GM23248 (cell line): Measurements from ENCODE around the gene CREB5. TPM values are rescaled to one million over a fixed set of nuclear protein-coding genes. Genes with fewer than 3 reads are reported as not detected.

Source experiments
- DNase-seq: peaks from one replicate; pipeline ENCODE4 v3.0.0-alpha.2; 2015
- H2AFZ ChIP-seq: fragments of 200-600 bp; sonication (generic); 2 replicates; pipeline ENCODE4 v1.6.1; 2016; ENCODE audit warnings: antibody characterized with exemption
- H3F3A ChIP-seq: fragments of 200-600 bp; sonication (generic); 2 replicates; pipeline ENCODE4 v1.6.1; 2016; ENCODE audit warnings: mild to moderate bottlenecking, antibody characterized with exemption, mixed run types; ENCODE audit not compliant: insufficient read depth
- H3K27ac ChIP-seq: fragments of 200-600 bp; sonication (generic); 2 replicates; pipeline ENCODE4 v1.5.1; 2016; ENCODE audit warnings: mild to moderate bottlenecking
- H3K27me3 ChIP-seq: fragments of 200-600 bp; sonication (generic); replicated peaks from 2 replicates; pipeline ENCODE4 v1.6.1; 2016; ENCODE audit warnings: mild to moderate bottlenecking; ENCODE audit not compliant: insufficient read depth
- H3K36me3 ChIP-seq: fragments of 200-600 bp; sonication (generic); 2 replicates; pipeline ENCODE4 v1.6.1; 2016; ENCODE audit warnings: low read depth, mild to moderate bottlenecking
- H3K4me1 ChIP-seq: fragments of 200-600 bp; sonication (generic); 2 replicates; pipeline ENCODE4 v1.6.1; 2016; ENCODE audit warnings: mild to moderate bottlenecking; ENCODE audit not compliant: insufficient read depth
- H3K4me2 ChIP-seq: fragments of 200-600 bp; sonication (generic); one replicate; pipeline ENCODE4 v1.6.1; 2016; ENCODE audit warnings: mild to moderate bottlenecking; ENCODE audit not compliant: unreplicated experiment
- H3K4me3 ChIP-seq: fragments of 200-600 bp; sonication (generic); 2 replicates; pipeline ENCODE4 v1.5.1; 2016; ENCODE audit warnings: mild to moderate bottlenecking
- H3K79me2 ChIP-seq: fragments of 200-600 bp; sonication (generic); 2 replicates; pipeline ENCODE4 v1.6.1; 2016; ENCODE audit warnings: mild to moderate bottlenecking; ENCODE audit not compliant: insufficient read depth
- H3K9ac ChIP-seq: fragments of 200-600 bp; sonication (generic); 2 replicates; pipeline ENCODE4 v1.6.1; 2016; ENCODE audit warnings: mild to moderate bottlenecking
- H3K9me2 ChIP-seq: fragments of 200-600 bp; sonication (generic); 2 replicates; pipeline ENCODE4 v1.6.1; 2016; ENCODE audit warnings: mixed run types, mild to moderate bottlenecking, moderate library complexity; ENCODE audit not compliant: insufficient read depth
- H3K9me3 ChIP-seq: fragments of 200-600 bp; sonication (generic); one replicate; pipeline ENCODE4 v1.6.1; 2017; ENCODE audit warnings: low read depth
- H4K20me1 ChIP-seq: fragments of 200-600 bp; sonication (generic); 2 replicates; pipeline ENCODE4 v1.6.0; 2016; ENCODE audit not compliant: insufficient read depth
- EZH2 ChIP-seq: fragments of 200-600 bp; sonication (generic); IDR thresholded peaks from 2 replicates; pipeline ENCODE4 v1.6.1; 2018; ENCODE audit warnings: antibody characterized with exemption, mild to moderate bottlenecking; ENCODE audit not compliant: insufficient read depth, poor library complexity, severe bottlenecking
- EZH2phosphoT487 ChIP-seq: fragments of 200-600 bp; sonication (generic); IDR thresholded peaks from 2 replicates; pipeline ENCODE4 v1.6.1; 2018; ENCODE audit warnings: antibody characterized with exemption, moderate library complexity, mild to moderate bottlenecking, low read depth; ENCODE audit not compliant: insufficient read depth
- WGBS, 2 experiments: methylation state at CpG; one replicate each; pipeline ENCODE4 v1.1.6; 2015 to 2017; ENCODE audit warnings: low lambda C conversion rate in 2 of 2, low coverage in 1 of 2; ENCODE audit errors: missing lambda C conversion rate in 2 of 2; 5-methylcytosine and 5-hydroxymethylcytosine counted together
- in situ Hi-C: fragments of 300-500 bp; cut with MboI; formaldehyde crosslinking; loops from 2 replicates; pipeline ENCODE4 v1.15.0; 2020
- polyA plus RNA-seq: library from polyadenylated mRNA; unstranded; fragments of >200 nt; fragmentation: Nextera tagmentation; extraction: Ambion mirVana; gene quantifications from 2 replicates; pipeline ENCODE4 v1.2.1, GENCODE V29; 2016
- total RNA-seq: library from RNA; depleted of rRNA; stranded (reverse); fragments of >200 nt; shearing (Covaris generic); gene quantifications from 2 replicates; pipeline ENCODE4 v1.2.3, GENCODE V29; 2014

CREB5 gene
- total and polyA plus RNA-seq, 2 experiments from 2014 or later, result 13.6 to 19.2 TPM

GRCh38 chr7:28480595-28480994 is 68.3 kb downstream of the CREB5 start:
- no peak overlapping the region for H3K9ac ChIP-seq
- no peak for DNase-seq
- TF ChIP-seq EZH2 (no peak), EZH2phosphoT487 (no peak)
- H3K4me2 ChIP-seq, result peak overlapping the region; percentile 21
- H4K20me1 ChIP-seq, result no peaks in the 10 kb centered on the region
- H3F3A ChIP-seq, result peaks cover 50% of the 10 kb centered on the region
- H3K36me3 ChIP-seq, result no peaks in the 10 kb centered on the region
- WGBS, 2 experiments, result 98 to 100% methylated on average over 3 of the region's 3 CpGs
- H3K4me1 ChIP-seq, result peaks cover 57% of the 10 kb centered on the region
- no peaks in the 10 kb centered on the region for H3K9me2 ChIP-seq
- in situ Hi-C loops, result no loop called here
- H3K79me2 ChIP-seq, result no peaks in the 10 kb centered on the region
- H3K27me3 ChIP-seq, result no peaks in the 10 kb centered on the region
- H3K27ac ChIP-seq, result no peak overlapping the region
- H3K9me3 ChIP-seq, result no peaks in the 10 kb centered on the region
- no peak overlapping the region for H2AFZ ChIP-seq
- H3K4me3 ChIP-seq, result no peak overlapping the region

- 45 to 50% methylated on average over 9 of the region's 9 CpGs for WGBS, 2 experiments
- Histone ChIP-seq H3K4me1 (peaks cover 64% of the 10 kb centered on the region), H3K27me3 (no peaks in the 10 kb centered on the region), H3K27ac (peak overlapping the region; percentile 17; the same call in 1 of the 2 replicates), H3K9me3 (no peaks in the 10 kb centered on the region), H3K36me3 (no peaks in the 10 kb centered on the region), H2AFZ (no peak overlapping the region), H3K79me2 (no peaks in the 10 kb centered on the region), H3F3A (peaks cover 56% of the 10 kb centered on the region), H3K9ac (no peak overlapping the region), H4K20me1 (no peaks in the 10 kb centered on the region), H3K4me3 (no peak overlapping the region), H3K4me2 (peak overlapping the region; percentile 21), H3K9me2 (no peaks in the 10 kb centered on the region)
- peak; percentile 79 for DNase-seq
- TF ChIP-seq EZH2phosphoT487 (no peak), EZH2 (no peak)
- in situ Hi-C loops, result no loop called here
These were observed 69.0 kb downstream of the CREB5 start for GRCh38 chr7:28481091-28481926.

GRCh38 chr7:28483112-28483511 is 70.8 kb downstream of the CREB5 start:
- in situ Hi-C loops, result no loop called here
- Histone ChIP-seq H3F3A (peaks cover 56% of the 10 kb centered on the region), H3K4me2 (peak overlapping the region; percentile 55), H3K27me3 (no peaks in the 10 kb centered on the region), H3K27ac (peak overlapping the region; percentile 78), H3K79me2 (no peaks in the 10 kb centered on the region), H3K9ac (peak overlapping the region; percentile 40; the same call in 1 of the 2 replicates), H3K36me3 (no peaks in the 10 kb centered on the region), H3K9me3 (no peaks in the 10 kb centered on the region), H3K9me2 (no peaks in the 10 kb centered on the region), H3K4me1 (peaks cover 64% of the 10 kb centered on the region), H4K20me1 (no peaks in the 10 kb centered on the region), H2AFZ (0 out of 2 replicates have a peak overlapping the region, but pooled peaks have one; percentile 3), H3K4me3 (peak overlapping the region; percentile 21; the same call in 1 of the 2 replicates)
- peak; percentile 76 for DNase-seq
- TF ChIP-seq EZH2 (no peak), EZH2phosphoT487 (peak; percentile 79; the same call in 1 of the 2 replicates)
- WGBS, 2 experiments, result 10 to 12% methylated on average over 4 of the region's 4 CpGs

GRCh38 chr7:28483908-28484605 is 71.7 kb downstream of the CREB5 start:
- Histone ChIP-seq H3K9me2 (no peaks in the 10 kb centered on the region), H3K9me3 (no peaks in the 10 kb centered on the region), H3K4me3 (no peak overlapping the region), H3K36me3 (no peaks in the 10 kb centered on the region), H4K20me1 (no peaks in the 10 kb centered on the region), H3K4me1 (peaks cover 58% of the 10 kb centered on the region), H3K27me3 (no peaks in the 10 kb centered on the region), H3K79me2 (no peaks in the 10 kb centered on the region), H3F3A (peaks cover 56% of the 10 kb centered on the region), H2AFZ (no peak overlapping the region), H3K27ac (peak overlapping the region; percentile 78), H3K9ac (peak overlapping the region; percentile 40; the same call in 1 of the 2 replicates), H3K4me2 (peak overlapping the region; percentile 55)
- DNase-seq, result peak; percentile 90
- no peak for TF ChIP-seq EZH2phosphoT487
- TF ChIP-seq EZH2, result no peak
- WGBS, 2 experiments, result 0% methylated on average over 2 of the region's 2 CpGs
- in situ Hi-C loops, result no loop called here
